Keratinocyte (primary cell): ENCODE data around the gene PALD1. TPM values are rescaled to one million over a fixed set of nuclear protein-coding genes. Genes with fewer than 3 reads are reported as not detected.

ENCODE experiments used
- DNase-seq: peaks from one replicate; pipeline ENCODE4 v3.0.0-alpha.2; 2011; ENCODE audit warnings: low read depth, missing footprints, low spot score
- FAIRE-seq: peaks from 2 replicates; lab custom pipeline; 2011; peaks lifted over from hg19 to GRCh38; lab: Jason Lieb, UNC
- H2AFZ ChIP-seq: 2 replicates; pipeline ENCODE4 v1.6.0; 2012; ENCODE audit warnings: low read length, control low read depth, inconsistent platforms; ENCODE audit not compliant: control insufficient read depth
- H3K27ac ChIP-seq: 2 replicates; pipeline ENCODE4 v1.5.1; 2011; ENCODE audit warnings: low read length; ENCODE audit not compliant: control insufficient read depth, insufficient read depth
- H3K27me3 ChIP-seq: 3 replicates; pipeline ENCODE4 v1.6.0; 2011; ENCODE audit warnings: low read length; ENCODE audit not compliant: control insufficient read depth, insufficient read depth; ENCODE audit errors: extremely low read depth
- H3K36me3 ChIP-seq, 2 experiments: 2 replicates in 1 of 2; 3 replicates in 1 of 2; pipeline ENCODE4 v1.5.1; 2011; ENCODE audit warnings: low read length in 2 of 2, mild to moderate bottlenecking in 1 of 2; ENCODE audit not compliant: control insufficient read depth in 2 of 2, insufficient read depth in 2 of 2; ENCODE audit errors: extremely low read depth in 1 of 2
- H3K4me1 ChIP-seq: 3 replicates; pipeline ENCODE4 v1.5.1; 2011; ENCODE audit warnings: low read length; ENCODE audit not compliant: control insufficient read depth, insufficient read depth; ENCODE audit errors: extremely low read depth
- H3K4me2 ChIP-seq: 3 replicates; pipeline ENCODE4 v1.6.0; 2011; ENCODE audit warnings: low read depth, low read length; ENCODE audit not compliant: control insufficient read depth, insufficient read depth; ENCODE audit errors: extremely low read depth
- H3K4me3 ChIP-seq, 3 experiments: fragments of 200-600 bp in 1 of 3; sonication (generic) in 1 of 3; 2 replicates in 2 of 3; 3 replicates in 1 of 3; pipeline ENCODE4 v1.5.1; 2011 to 2016; ENCODE audit warnings: low read length in 3 of 3, mild to moderate bottlenecking in 3 of 3, control low read depth in 2 of 3, inconsistent platforms in 1 of 3, low read depth in 1 of 3, mixed read lengths in 1 of 3, mixed run types in 1 of 3, moderate library complexity in 1 of 3; ENCODE audit not compliant: control insufficient read depth in 2 of 3, insufficient read depth in 2 of 3; ENCODE audit errors: extremely low read depth in 1 of 3
- H3K79me2 ChIP-seq: 2 replicates; pipeline ENCODE4 v1.6.0; 2012; ENCODE audit warnings: low read length; ENCODE audit not compliant: control insufficient read depth, insufficient read depth
- H3K9ac ChIP-seq: 3 replicates; pipeline ENCODE4 v1.6.0; 2011; ENCODE audit warnings: low read length; ENCODE audit not compliant: control insufficient read depth, insufficient read depth; ENCODE audit errors: extremely low read depth
- H3K9me1 ChIP-seq: 3 replicates; pipeline ENCODE4 v1.6.0; 2011; ENCODE audit warnings: low read length; ENCODE audit not compliant: control insufficient read depth, insufficient read depth; ENCODE audit errors: extremely low read depth
- H3K9me3 ChIP-seq: 2 replicates; pipeline ENCODE4 v1.5.1; 2012; ENCODE audit warnings: low read depth, low read length; ENCODE audit not compliant: control insufficient read depth
- H4K20me1 ChIP-seq: 3 replicates; pipeline ENCODE4 v1.6.0; 2011; ENCODE audit warnings: low read length; ENCODE audit not compliant: control insufficient read depth, insufficient read depth; ENCODE audit errors: extremely low read depth
- EZH2 ChIP-seq: IDR thresholded peaks from one replicate; pipeline ENCODE4 v1.6.1; 2012; ENCODE audit warnings: inconsistent platforms, mild to moderate bottlenecking, low read length, moderate library complexity
- dilution Hi-C: fragments of 300-500 bp; cut with MboI; formaldehyde crosslinking; loops from one replicate; pipeline ENCODE4 v1.7.0; 2020; ENCODE audit warnings: low sequenced_read_pairs; ENCODE audit not compliant: extremely low pct_ligation_motif_present
- polyA plus RNA-seq, 5 experiments: library from polyadenylated mRNA; depleted of rRNA in 3 of 5; stranded (reverse) in 3 of 5; stranded (forward) in 1 of 5; unstranded in 1 of 5; fragments of >200 nt; gene quantifications; 1 replicate in 1 of 5; 2 replicates in 3 of 5; 3 replicates in 1 of 5; pipeline versions ENCODE4 v1.2.1 to v1.2.3, GENCODE V29; 2011 to 2012; ENCODE audit warnings: missing spikeins in 2 of 5, low read depth in 1 of 5, low replicate concordance in 1 of 5
- TF ChIP-seq, protein P1 (sequence below), 3 experiments: IDR thresholded peaks in 1 of 3; conservative IDR thresholded peaks in 1 of 3; optimal IDR thresholded peaks in 1 of 3; 2 replicates in 2 of 3; 3 replicates in 1 of 3; pipeline versions ENCODE3 to v1.5.1; 2011; ENCODE audit warnings: low read length in 3 of 3, mild to moderate bottlenecking in 3 of 3, moderate library complexity in 2 of 3, control low read depth in 1 of 3, inconsistent platforms in 1 of 3; ENCODE audit not compliant: insufficient read depth in 2 of 3; ENCODE audit errors: extremely low read depth in 1 of 3

PALD1 gene
- polyA plus RNA-seq, 1 donor (not counting 4 experiments of a cell fraction or from before 2014, with no cell fraction given) = 0.83 TPM

DNA sequence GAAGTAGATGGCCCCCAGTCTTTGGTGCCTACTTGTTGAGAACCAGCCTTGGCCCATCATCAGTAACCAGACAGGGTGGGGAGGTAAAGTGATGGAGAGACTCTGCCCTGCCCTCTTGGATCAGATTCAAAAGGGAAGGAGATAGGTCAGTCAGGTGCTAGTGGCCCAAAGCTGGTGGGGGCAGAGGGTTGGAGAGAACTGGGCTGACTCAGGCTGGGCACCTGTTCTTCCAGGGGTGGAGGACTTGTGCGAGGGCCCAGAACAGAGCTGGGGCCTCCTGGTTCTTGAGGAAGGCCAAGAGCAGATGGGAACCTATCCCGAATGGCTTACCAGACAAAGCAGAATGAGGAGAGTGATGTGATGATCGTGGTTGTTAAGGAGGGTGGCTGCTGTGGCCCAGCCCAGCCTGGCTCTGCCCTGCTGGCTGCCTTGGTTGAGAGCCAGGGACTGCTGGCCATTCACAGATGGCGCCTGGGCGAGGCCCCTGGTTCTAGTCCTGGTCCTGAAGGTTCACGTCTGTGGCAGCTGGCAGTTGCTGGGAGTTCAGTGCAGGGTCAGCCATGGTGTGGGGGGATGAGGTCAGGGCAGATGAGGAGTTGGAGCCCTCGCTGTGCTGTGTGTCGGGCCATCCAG, 36.6 kb downstream of the PALD1 start:
- Histone ChIP-seq H3K36me3 (no peaks in the 10 kb centered on the region), H3K9ac (no peak overlapping the region), H3K79me2 (no peaks in the 10 kb centered on the region), H3K4me1 (peaks cover 12% of the 10 kb centered on the region), H4K20me1 (no peaks in the 10 kb centered on the region), H3K27ac (no peak overlapping the region), H3K9me1 (no peaks in the 10 kb centered on the region), H2AFZ (no peak overlapping the region), H3K4me2 (no peak overlapping the region), H3K4me3 (no peak overlapping the region), H3K9me3 (no peaks in the 10 kb centered on the region), H3K27me3 (no peaks in the 10 kb centered on the region)
- FAIRE-seq = no peak
- DNase-seq = no peak
- no peak for TF ChIP-seq EZH2
- TF ChIP-seq, protein P1, sequence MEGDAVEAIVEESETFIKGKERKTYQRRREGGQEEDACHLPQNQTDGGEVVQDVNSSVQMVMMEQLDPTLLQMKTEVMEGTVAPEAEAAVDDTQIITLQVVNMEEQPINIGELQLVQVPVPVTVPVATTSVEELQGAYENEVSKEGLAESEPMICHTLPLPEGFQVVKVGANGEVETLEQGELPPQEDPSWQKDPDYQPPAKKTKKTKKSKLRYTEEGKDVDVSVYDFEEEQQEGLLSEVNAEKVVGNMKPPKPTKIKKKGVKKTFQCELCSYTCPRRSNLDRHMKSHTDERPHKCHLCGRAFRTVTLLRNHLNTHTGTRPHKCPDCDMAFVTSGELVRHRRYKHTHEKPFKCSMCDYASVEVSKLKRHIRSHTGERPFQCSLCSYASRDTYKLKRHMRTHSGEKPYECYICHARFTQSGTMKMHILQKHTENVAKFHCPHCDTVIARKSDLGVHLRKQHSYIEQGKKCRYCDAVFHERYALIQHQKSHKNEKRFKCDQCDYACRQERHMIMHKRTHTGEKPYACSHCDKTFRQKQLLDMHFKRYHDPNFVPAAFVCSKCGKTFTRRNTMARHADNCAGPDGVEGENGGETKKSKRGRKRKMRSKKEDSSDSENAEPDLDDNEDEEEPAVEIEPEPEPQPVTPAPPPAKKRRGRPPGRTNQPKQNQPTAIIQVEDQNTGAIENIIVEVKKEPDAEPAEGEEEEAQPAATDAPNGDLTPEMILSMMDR (optimal IDR thresholded peaks at IDR 0.05 in 1 of 3, IDR thresholded peaks at IDR 0.05 in 1 of 3, conservative IDR thresholded peaks at IDR 0.05 in 1 of 3; ENCODE audit: extremely low read depth in 1 of 3, insufficient read depth in 2 of 3, low read length in 3 of 3) = no peak
- dilution Hi-C loops = no loop called here

DNA sequence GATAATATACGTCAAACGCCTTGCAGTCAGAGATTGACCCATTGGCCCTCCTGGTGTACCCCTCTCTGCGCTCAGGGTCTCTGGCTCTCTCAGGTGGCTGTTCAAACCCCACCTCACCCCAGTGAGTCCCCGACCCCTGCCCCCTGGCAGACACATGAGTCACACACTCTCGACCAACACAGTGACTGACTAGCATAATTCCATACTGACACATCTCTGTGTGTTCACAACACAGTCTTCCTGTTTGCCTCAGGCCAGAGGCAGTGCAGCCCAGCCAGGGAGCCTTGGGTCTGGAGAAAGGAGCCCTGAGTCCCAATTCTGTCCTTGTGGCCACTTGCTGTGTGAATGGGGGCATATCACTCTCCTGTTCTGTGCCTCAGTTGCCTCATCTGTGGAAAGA, 40.1 kb downstream of the PALD1 start:
- Histone ChIP-seq H2AFZ (no peak overlapping the region), H3K4me2 (peak overlapping the region; percentile 59), H3K9me3 (no peaks in the 10 kb centered on the region), H3K27ac (no peak overlapping the region), H3K79me2 (no peaks in the 10 kb centered on the region), H3K9me1 (no peaks in the 10 kb centered on the region), H3K9ac (no peak overlapping the region), H4K20me1 (peaks cover 2% of the 10 kb centered on the region), H3K4me1 (peaks cover 12% of the 10 kb centered on the region), H3K4me3 (no peak overlapping the region), H3K27me3 (no peaks in the 10 kb centered on the region), H3K36me3 (no peaks in the 10 kb centered on the region)
- peak; percentile 97 for FAIRE-seq
- TF ChIP-seq, protein P1 (optimal IDR thresholded peaks at IDR 0.05 in 1 of 3, IDR thresholded peaks at IDR 0.05 in 1 of 3, conservative IDR thresholded peaks at IDR 0.05 in 1 of 3; ENCODE audit: extremely low read depth in 1 of 3, insufficient read depth in 2 of 3, low read length in 3 of 3) = no peak
- TF ChIP-seq EZH2 = no peak
- DNase-seq = peak; percentile 23
- dilution Hi-C loops = no loop called here
